GM12874 (cell line): ENCODE results near the gene SRR.

Source experiments
- TF ChIP-seq, protein P1 (sequence below): IDR thresholded peaks from 2 replicates; pipeline ENCODE4 v1.5.1; 2011; ENCODE audit warnings: low read depth, mild to moderate bottlenecking, control low read depth, low read length, moderate library complexity; ENCODE audit not compliant: insufficient read depth

SRR gene

DNA sequence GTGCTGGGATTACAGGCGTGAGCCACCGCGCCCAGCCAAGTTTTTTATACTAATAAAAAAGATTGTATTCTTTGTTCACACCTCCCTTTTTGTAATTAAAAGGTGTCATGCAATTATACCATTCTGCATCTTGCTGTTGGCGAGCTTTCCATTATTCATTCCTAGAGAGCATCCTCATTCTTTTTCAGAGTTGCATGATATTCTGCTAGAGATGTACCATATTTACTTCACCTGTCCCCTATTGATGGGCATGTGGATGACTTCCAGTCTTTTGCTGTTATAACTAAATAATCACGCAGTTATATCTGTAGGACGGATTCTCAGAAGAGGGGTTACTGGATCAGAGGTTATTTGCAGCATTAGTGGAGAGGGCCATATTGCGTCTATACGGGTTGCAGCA, 50.6 kb downstream of the SRR start:
- TF ChIP-seq, protein P1, sequence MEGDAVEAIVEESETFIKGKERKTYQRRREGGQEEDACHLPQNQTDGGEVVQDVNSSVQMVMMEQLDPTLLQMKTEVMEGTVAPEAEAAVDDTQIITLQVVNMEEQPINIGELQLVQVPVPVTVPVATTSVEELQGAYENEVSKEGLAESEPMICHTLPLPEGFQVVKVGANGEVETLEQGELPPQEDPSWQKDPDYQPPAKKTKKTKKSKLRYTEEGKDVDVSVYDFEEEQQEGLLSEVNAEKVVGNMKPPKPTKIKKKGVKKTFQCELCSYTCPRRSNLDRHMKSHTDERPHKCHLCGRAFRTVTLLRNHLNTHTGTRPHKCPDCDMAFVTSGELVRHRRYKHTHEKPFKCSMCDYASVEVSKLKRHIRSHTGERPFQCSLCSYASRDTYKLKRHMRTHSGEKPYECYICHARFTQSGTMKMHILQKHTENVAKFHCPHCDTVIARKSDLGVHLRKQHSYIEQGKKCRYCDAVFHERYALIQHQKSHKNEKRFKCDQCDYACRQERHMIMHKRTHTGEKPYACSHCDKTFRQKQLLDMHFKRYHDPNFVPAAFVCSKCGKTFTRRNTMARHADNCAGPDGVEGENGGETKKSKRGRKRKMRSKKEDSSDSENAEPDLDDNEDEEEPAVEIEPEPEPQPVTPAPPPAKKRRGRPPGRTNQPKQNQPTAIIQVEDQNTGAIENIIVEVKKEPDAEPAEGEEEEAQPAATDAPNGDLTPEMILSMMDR, result no peak

DNA sequence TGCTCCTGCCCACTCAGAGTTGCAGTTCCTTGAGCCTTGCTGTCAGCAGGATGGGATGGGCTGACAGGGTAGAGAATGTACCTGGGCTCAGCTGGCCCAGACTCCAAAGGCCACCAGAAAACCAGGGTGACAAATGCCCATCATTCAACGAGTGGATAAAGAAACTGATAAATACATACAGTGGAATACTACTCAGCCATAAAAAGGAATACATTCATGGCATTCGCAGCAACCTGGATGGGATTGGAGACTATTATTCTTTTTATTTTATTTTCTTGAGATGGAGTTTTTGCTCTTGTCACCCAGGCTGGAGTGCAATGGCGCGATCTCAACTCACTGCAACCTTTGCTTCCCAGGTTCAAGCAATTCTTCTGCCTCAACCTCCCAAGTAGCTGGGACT, 53.5 kb downstream of the SRR start:
- TF ChIP-seq, protein P1, result no peak

DNA sequence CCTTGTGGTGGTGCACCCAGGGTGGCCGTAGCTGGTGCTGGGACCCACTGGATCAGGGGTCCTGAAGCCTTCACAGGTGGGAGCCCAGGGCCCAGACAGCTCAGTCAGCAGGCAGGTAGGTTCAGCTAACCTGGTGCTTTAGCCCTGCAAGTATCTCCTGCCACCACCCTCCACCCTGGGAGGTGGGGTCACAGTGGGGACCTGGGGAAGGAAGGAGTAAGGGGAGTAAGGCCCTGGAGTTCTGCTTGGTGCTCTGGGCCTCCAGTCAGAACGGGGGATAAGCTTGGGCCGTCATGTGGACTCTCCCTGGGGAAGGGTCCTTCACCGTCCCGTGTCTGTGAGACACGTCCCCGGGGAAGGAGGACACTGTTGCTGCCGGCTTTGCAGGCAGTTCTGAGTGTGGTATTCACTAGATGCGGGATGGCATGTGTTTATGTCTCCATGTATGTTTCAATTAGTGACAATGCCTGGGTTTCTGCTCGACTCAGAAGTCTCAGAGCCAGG, 54.2 kb downstream of the SRR start:
- TF ChIP-seq, protein P1, result no peak

DNA sequence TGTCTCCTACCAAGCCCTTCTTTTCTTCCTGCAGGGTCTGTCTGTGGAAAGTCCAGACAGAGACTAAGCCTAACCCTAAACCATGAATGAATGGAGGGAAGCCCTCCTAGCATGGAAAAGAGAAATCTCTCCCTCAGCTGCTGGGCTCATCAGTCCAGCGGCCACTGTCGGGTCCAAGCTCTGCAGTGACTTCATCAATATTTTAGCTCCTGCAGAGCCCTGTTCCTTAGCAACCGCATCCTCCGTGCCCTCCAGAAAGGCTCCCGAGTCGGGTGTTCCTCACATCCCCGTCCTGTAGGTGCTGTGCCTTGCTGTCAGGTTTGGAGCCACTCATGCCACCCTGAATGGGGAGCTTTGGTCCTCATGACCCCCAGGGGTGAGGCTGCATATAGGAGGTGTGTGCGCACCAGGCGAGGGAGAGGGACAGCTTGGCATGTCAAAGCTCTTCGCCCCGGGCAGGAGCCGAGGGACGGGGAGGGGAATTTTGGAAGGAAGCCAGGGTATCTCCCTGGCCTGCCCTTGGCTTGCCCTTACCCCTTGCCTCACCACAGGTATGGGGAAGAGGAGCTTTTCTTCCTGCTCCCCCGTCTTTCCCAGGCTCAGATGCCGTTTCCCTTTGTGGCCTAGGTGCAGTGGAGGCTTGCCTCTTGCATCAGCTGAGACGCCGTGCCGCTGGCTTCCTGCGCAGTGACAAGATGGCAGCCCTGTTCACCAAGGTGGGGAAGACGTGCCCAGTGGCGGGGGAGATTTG, 57.4 kb downstream of the SRR start:
- TF ChIP-seq, protein P1, result no peak

DNA sequence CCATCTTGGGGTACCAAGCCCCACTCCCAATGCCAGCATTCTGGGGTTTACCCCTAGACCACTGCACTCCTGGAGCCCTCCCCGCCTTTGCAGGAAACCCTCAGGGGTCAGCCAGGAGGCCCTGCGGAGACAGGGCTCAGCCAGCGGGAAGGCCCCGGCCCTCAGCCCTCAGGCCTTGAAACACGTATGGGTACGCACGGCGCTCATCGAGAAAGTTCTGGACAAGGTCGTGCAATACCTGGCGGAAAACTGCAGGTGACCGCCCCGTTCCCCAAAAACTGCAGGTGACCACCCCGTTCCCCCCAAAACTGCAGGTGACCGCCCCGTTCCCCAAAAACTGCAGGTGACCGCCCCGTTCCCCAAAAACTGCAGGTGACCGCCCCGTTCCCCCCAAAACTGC, 58.3 kb downstream of the SRR start:
- TF ChIP-seq, protein P1, result no peak

DNA sequence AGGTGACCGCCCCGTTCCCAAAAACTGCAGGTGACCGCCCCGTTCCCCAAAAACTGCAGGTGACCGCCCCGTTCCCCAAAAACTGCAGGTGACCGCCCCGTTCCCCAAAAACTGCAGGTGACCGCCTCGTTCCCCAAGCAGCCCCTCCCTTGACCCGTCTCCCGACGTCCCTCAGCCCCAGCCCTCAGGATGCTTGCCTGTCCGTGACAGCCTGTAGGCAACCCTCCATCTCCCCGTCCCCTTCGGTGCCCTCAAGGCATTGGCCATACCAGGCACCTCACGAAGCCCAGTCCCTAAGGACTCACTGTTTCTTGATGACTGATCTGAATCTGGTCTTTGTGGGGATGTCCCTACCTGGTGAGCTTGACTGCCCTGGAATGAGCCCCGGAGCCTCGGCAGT, 58.7 kb downstream of the SRR start:
- TF ChIP-seq, protein P1, result no peak

DNA sequence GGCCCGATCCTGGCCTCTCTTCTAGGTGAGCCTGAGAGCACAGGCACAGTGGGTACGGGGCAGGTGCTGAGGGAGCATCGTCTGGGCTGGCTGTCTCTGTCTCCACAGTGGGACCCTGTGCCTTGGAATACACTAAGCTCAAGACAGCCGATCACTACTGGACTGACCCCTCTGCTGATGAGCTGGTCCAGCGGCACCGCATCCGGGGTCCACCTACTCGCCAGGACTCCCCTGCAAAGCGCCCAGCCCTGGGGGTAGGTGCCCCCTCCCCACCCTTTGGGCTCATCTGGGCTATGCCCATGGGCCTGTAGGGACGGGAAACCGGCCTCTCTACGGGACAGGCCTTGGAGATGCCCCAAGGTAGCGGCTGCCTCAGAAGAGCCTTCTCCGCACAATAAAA, 59.1 kb downstream of the SRR start:
- TF ChIP-seq, protein P1, result no peak
